Astrocyte (in vitro differentiated cells and primary cell): ENCODE results near the gene MMAA. TPM values are rescaled to one million over a fixed set of nuclear protein-coding genes. Genes with fewer than 3 reads are reported as not detected.
"Not testable (repeated sequence)": the region's sequence is repeated elsewhere in the genome, so short reads cannot be mapped to it uniquely, and the experiment has no call there.

Experiments used
- DNase-seq: peaks from one replicate; pipeline ENCODE4 v3.0.0-alpha.2; 2010; ENCODE audit warnings: low read depth
- FAIRE-seq: peaks from 2 replicates; lab custom pipeline; 2011; peaks lifted over from hg19 to GRCh38; lab: Jason Lieb, UNC
- H2AFZ ChIP-seq: 2 replicates; pipeline ENCODE4 v1.6.0; 2012; ENCODE audit warnings: low read depth, low read length, inconsistent platforms
- H3K27ac ChIP-seq: 2 replicates; pipeline ENCODE4 v1.5.1; 2011; ENCODE audit warnings: low read depth, low read length, inconsistent platforms
- H3K27me3 ChIP-seq: 2 replicates; pipeline ENCODE4 v1.6.0; 2011; ENCODE audit warnings: low read length, inconsistent platforms; ENCODE audit not compliant: insufficient read depth
- H3K36me3 ChIP-seq: 2 replicates; pipeline ENCODE4 v1.5.1; 2011; ENCODE audit warnings: low read length, inconsistent platforms; ENCODE audit not compliant: insufficient read depth
- H3K4me1 ChIP-seq: 2 replicates; pipeline ENCODE4 v1.5.1; 2011; ENCODE audit warnings: low read length, inconsistent platforms; ENCODE audit not compliant: insufficient read depth
- H3K4me2 ChIP-seq: 2 replicates; pipeline ENCODE4 v1.6.0; 2012; ENCODE audit warnings: low read length, inconsistent platforms
- H3K4me3 ChIP-seq: 2 replicates; pipeline ENCODE4 v1.5.1; 2011; ENCODE audit warnings: low read depth, mild to moderate bottlenecking, low read length, inconsistent platforms; ENCODE audit not compliant: insufficient read depth
- H3K79me2 ChIP-seq: 2 replicates; pipeline ENCODE4 v1.6.0; 2012; ENCODE audit warnings: mild to moderate bottlenecking, low read length, inconsistent platforms; ENCODE audit not compliant: insufficient read depth
- H3K9ac ChIP-seq: 2 replicates; pipeline ENCODE4 v1.6.0; 2012; ENCODE audit warnings: mild to moderate bottlenecking, low read length, inconsistent platforms
- H3K9me3 ChIP-seq: 2 replicates; pipeline ENCODE4 v1.5.1; 2012; ENCODE audit warnings: low read depth, mild to moderate bottlenecking, low read length, inconsistent platforms; ENCODE audit not compliant: insufficient read depth
- H4K20me1 ChIP-seq: 2 replicates; pipeline ENCODE4 v1.6.0; 2012; ENCODE audit warnings: low read length, inconsistent platforms; ENCODE audit not compliant: insufficient read depth
- H3K27ac Mint-ChIP-seq: one replicate; pipeline ENCODE4 v1.8.0; 2021; ENCODE audit warnings: mild to moderate bottlenecking, mixed read lengths; ENCODE audit not compliant: unreplicated experiment
- H3K27me3 Mint-ChIP-seq: one replicate; pipeline ENCODE4 v1.8.0; 2021; ENCODE audit warnings: low read depth, mixed read lengths; ENCODE audit not compliant: unreplicated experiment
- H3K36me3 Mint-ChIP-seq: one replicate; pipeline ENCODE4 v1.8.0; 2021; ENCODE audit warnings: low read depth, mixed read lengths; ENCODE audit not compliant: unreplicated experiment
- H3K4me1 Mint-ChIP-seq: one replicate; pipeline ENCODE4 v1.8.0; 2021; ENCODE audit warnings: low read depth, mixed read lengths; ENCODE audit not compliant: unreplicated experiment
- H3K4me3 Mint-ChIP-seq: one replicate; pipeline ENCODE4 v1.8.0; 2021; ENCODE audit warnings: mild to moderate bottlenecking, moderate library complexity, mixed read lengths; ENCODE audit not compliant: unreplicated experiment
- H3K9me3 Mint-ChIP-seq: one replicate; pipeline ENCODE4 v1.8.0; 2021; ENCODE audit warnings: mild to moderate bottlenecking, mixed read lengths; ENCODE audit not compliant: unreplicated experiment
- total RNA-seq: library from RNA; stranded (reverse); gene quantifications from 2 replicates; pipeline ENCODE4 v1.2.1, GENCODE V29; 2021
- TF ChIP-seq, protein P1 (sequence below): IDR thresholded peaks from 2 replicates; pipeline ENCODE4 v1.5.1; 2011; ENCODE audit warnings: low read depth, mild to moderate bottlenecking, inconsistent platforms, low read length, moderate library complexity; ENCODE audit not compliant: insufficient read depth

MMAA gene
- total RNA-seq, 1 donor from 2014 or later, result 8.5 TPM

DNA sequence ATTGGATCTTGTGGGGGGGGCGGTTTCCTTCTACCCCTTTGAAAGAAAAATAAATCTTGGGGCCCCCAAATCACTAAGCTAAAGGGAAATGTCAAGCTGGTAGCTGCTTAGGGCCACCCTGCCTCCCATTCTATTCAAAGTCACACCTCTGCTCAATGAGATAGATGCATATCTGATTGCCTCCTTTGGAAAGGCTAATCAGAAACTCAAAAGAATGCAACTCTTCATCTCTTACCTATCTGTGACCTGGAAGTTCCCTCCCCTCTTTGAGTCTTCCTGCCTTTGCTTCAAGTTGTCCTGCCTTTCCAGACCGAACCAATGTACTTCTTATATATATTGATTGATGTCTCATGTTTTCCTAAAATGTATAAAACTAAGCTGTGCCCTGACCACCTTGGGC, 67.8 kb downstream of the MMAA start:
- FAIRE-seq, result no peak
- Histone ChIP-seq H3K4me2 (no peak overlapping the region), H3K9ac (no peak overlapping the region), H3K36me3 (no peaks in the 10 kb centered on the region), H2AFZ (no peak overlapping the region), H3K27ac (no peak overlapping the region), H3K79me2 (no peaks in the 10 kb centered on the region), H3K9me3 (no peaks in the 10 kb centered on the region), H3K4me3 (no peak overlapping the region), H4K20me1 (no peaks in the 10 kb centered on the region), H3K4me1 (no peaks in the 10 kb centered on the region), H3K27me3 (no peaks in the 10 kb centered on the region)
- peaks cover 3% of the 10 kb centered on the region for H3K9me3 Mint-ChIP-seq
- no peak overlapping the region for H3K4me3 Mint-ChIP-seq
- DNase-seq, result no peak
- TF ChIP-seq, protein P1, sequence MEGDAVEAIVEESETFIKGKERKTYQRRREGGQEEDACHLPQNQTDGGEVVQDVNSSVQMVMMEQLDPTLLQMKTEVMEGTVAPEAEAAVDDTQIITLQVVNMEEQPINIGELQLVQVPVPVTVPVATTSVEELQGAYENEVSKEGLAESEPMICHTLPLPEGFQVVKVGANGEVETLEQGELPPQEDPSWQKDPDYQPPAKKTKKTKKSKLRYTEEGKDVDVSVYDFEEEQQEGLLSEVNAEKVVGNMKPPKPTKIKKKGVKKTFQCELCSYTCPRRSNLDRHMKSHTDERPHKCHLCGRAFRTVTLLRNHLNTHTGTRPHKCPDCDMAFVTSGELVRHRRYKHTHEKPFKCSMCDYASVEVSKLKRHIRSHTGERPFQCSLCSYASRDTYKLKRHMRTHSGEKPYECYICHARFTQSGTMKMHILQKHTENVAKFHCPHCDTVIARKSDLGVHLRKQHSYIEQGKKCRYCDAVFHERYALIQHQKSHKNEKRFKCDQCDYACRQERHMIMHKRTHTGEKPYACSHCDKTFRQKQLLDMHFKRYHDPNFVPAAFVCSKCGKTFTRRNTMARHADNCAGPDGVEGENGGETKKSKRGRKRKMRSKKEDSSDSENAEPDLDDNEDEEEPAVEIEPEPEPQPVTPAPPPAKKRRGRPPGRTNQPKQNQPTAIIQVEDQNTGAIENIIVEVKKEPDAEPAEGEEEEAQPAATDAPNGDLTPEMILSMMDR, result no peak
- no peaks in the 10 kb centered on the region for H3K4me1 Mint-ChIP-seq
- H3K36me3 Mint-ChIP-seq, result no peaks in the 10 kb centered on the region
- no peak overlapping the region for H3K27ac Mint-ChIP-seq
- H3K27me3 Mint-ChIP-seq, result no peaks in the 10 kb centered on the region

DNA sequence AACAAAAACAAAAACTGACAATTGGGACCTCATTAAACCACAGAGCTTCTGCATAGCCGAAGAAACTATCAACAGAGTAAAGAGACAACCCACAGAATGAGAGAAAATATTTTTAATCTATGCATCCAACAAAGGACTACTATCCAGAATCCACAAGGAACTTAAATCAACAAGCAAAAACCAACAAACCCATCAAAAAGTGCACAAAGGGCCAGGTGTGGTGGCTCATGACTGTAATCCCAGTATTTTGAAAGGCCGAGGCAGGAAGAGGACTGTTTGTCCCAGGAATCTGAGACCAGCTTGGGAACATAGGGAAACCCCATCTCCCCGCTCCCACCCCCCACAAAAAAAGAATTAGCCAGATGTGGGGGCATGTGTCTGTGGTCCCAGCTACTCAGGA, 71.4 kb downstream of the MMAA start:
- H3K4me1 ChIP-seq, result no peaks in the 10 kb centered on the region
- DNase-seq, result no peak
- Mint-ChIP-seq H3K27ac (no peak overlapping the region), H3K4me3 (no peak overlapping the region), H3K36me3 (no peaks in the 10 kb centered on the region), H3K9me3 (peaks cover 3% of the 10 kb centered on the region), H3K4me1 (no peaks in the 10 kb centered on the region), H3K27me3 (no peaks in the 10 kb centered on the region)
- H3K4me2 ChIP-seq, result no peak overlapping the region
- H3K79me2 ChIP-seq, result no peaks in the 10 kb centered on the region
- no peak overlapping the region for H2AFZ ChIP-seq
- TF ChIP-seq, protein P1, result no peak
- H3K9me3 ChIP-seq, result no peaks in the 10 kb centered on the region
- no peak overlapping the region for H3K9ac ChIP-seq
- no peaks in the 10 kb centered on the region for H3K27me3 ChIP-seq
- H4K20me1 ChIP-seq, result no peaks in the 10 kb centered on the region
- no peak for FAIRE-seq
- no peak overlapping the region for H3K27ac ChIP-seq
- no peak overlapping the region for H3K4me3 ChIP-seq
- no peaks in the 10 kb centered on the region for H3K36me3 ChIP-seq

DNA sequence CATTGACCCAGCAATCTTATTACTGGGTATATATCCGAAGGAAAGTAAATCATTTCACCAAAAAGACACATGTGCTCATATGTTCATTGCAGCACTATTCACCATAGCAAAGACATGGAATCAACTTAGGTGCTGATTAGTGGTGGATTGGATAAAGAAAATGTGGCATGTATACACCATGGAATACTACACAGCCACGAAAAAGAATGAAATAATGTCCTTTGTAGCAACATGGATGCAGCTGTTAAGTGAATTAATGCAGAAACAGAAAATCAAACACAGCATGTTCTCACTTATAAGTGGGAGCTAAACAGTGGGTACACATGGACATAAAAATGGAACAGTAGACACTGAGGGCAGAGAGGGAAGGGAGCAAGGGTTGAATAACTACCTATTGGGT, 72.2 kb downstream of the MMAA start:
- H3K4me1 ChIP-seq, H3K36me3 ChIP-seq, H3K4me3 ChIP-seq, FAIRE-seq, H3K4me3 Mint-ChIP-seq, H3K9ac ChIP-seq, H3K4me1 Mint-ChIP-seq, H3K9me3 Mint-ChIP-seq, DNase-seq, H3K27ac ChIP-seq, H2AFZ ChIP-seq, H4K20me1 ChIP-seq, H3K27me3 ChIP-seq, H3K27ac Mint-ChIP-seq, H3K27me3 Mint-ChIP-seq, H3K9me3 ChIP-seq, H3K79me2 ChIP-seq, H3K4me2 ChIP-seq, H3K36me3 Mint-ChIP-seq: not testable (repeated sequence)
